Suprapubic skin (tissue), 4 donors: ENCODE measurements around the gene EIF4A3. TPM values are rescaled to one million over a fixed set of nuclear protein-coding genes. Genes with fewer than 3 reads are reported as not detected.

Source experiments
- DNase-seq, 2 donors: peaks; one replicate each; pipeline ENCODE4 v3.0.0-alpha.2; 2019; ENCODE audit warnings: low spot score in 2 of 2
- H3K27ac ChIP-seq: fragments of 200-600 bp; sonication (generic); one replicate; pipeline ENCODE4 v1.5.1; 2019
- H3K27me3 ChIP-seq: fragments of 200-600 bp; sonication (generic); one replicate; pipeline ENCODE4 v1.5.1; 2019
- H3K36me3 ChIP-seq: fragments of 200-600 bp; sonication (generic); one replicate; pipeline ENCODE4 v1.5.1; 2019
- H3K4me1 ChIP-seq: fragments of 200-600 bp; sonication (generic); one replicate; pipeline ENCODE4 v1.5.1; 2019
- H3K4me3 ChIP-seq: fragments of 200-600 bp; sonication (generic); one replicate; pipeline ENCODE4 v1.5.1; 2019; ENCODE audit warnings: mild to moderate bottlenecking
- H3K9me3 ChIP-seq: fragments of 200-600 bp; sonication (generic); one replicate; pipeline ENCODE4 v1.5.1; 2019
- EP300 ChIP-seq: sonication (generic); formaldehyde crosslinking; IDR thresholded peaks from one replicate; pipeline ENCODE4 v1.6.1; 2017; ENCODE audit warnings: antibody characterized with exemption
- POLR2A ChIP-seq, 2 donors: fragments of 450-650 bp; IDR thresholded peaks; one replicate each; pipeline ENCODE4 v1.6.1; 2017; ENCODE audit warnings: antibody characterized with exemption in 2 of 2, mild to moderate bottlenecking in 2 of 2, moderate library complexity in 2 of 2
- POLR2AphosphoS5 ChIP-seq, 3 donors: sonication (generic); formaldehyde crosslinking; IDR thresholded peaks; one replicate each; pipeline ENCODE4 v1.6.1; 2017; ENCODE audit warnings: antibody characterized with exemption in 3 of 3
- WGBS: methylation state at CpG from one replicate; pipeline ENCODE4 v1.1.5; 2018; 5-methylcytosine and 5-hydroxymethylcytosine counted together
- total RNA-seq, 4 donors: library from RNA; depleted of rRNA; stranded (reverse); fragments of >200 nt; gene quantifications; one replicate each; pipeline ENCODE4 v1.1.0, GENCODE V29; 2016
- TF ChIP-seq, protein P1 (sequence below), 2 donors: fragments of 200-600 bp in 1 of 2; fragments of 450-650 bp in 1 of 2; sonication (generic) in 1 of 2; IDR thresholded peaks; one replicate each; pipeline ENCODE4 v1.5.1; 2016 to 2019; ENCODE audit warnings: antibody characterized with exemption in 2 of 2, mild to moderate bottlenecking in 1 of 2, moderate library complexity in 1 of 2

The EIF4A3 gene
- total RNA-seq, 4 donors from 2014 or later, result 59.8 to 69.2 (median 65.7) TPM

DNA sequence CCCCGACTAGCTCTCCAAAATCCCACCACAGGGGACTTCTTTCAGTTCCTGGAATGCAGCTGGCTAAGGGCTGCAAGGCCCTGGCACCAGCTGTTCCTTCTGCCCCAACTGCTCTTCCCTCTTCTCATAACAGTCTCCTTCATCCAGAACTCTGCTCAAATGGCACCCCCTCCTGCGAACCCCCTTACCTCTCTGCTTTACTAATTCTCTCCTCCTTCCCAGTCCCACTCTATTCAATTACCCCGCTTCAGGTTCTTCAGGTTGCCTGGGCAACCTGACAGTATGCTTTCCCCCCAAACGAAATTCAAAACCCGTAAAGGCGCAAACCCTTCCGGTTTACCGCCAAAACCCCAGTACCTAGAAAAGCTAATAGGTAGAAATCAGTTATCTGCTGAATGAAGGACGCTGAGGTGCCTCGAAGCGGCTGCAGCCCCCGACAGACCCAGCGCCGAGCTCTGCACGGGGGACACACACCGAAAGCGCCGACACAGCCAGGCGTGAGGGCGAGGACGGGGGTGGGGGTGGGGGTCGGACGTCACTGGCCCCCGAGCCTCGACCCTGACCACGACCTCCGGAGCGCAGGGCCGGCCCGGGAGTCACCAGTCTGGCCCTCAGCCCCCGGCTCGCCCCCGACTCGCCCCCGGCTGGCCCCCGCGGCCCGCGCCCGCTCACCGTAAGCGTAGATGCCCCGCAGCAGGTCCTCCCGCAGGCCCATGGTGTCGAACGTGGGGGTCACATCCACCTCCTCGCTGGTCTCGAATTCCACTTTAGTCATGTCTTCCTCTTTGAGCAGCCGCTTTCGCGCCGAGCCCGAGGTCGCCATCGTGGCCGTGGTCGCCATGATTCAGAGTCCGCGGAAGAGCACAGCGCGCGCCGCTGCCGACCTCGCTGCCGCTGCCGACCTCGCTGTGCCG, 550 bp downstream of the EIF4A3 start:
- 0% methylated on average over 17 of the region's 69 CpGs for WGBS
- H3K27me3 ChIP-seq, result no peaks in the 10 kb centered on the region
- no peak for TF ChIP-seq POLR2A (IDR thresholded peaks at IDR 0.05)
- TF ChIP-seq POLR2AphosphoS5 (IDR thresholded peaks at IDR 0.05), result no peak
- TF ChIP-seq EP300, result no peak
- TF ChIP-seq, protein P1, sequence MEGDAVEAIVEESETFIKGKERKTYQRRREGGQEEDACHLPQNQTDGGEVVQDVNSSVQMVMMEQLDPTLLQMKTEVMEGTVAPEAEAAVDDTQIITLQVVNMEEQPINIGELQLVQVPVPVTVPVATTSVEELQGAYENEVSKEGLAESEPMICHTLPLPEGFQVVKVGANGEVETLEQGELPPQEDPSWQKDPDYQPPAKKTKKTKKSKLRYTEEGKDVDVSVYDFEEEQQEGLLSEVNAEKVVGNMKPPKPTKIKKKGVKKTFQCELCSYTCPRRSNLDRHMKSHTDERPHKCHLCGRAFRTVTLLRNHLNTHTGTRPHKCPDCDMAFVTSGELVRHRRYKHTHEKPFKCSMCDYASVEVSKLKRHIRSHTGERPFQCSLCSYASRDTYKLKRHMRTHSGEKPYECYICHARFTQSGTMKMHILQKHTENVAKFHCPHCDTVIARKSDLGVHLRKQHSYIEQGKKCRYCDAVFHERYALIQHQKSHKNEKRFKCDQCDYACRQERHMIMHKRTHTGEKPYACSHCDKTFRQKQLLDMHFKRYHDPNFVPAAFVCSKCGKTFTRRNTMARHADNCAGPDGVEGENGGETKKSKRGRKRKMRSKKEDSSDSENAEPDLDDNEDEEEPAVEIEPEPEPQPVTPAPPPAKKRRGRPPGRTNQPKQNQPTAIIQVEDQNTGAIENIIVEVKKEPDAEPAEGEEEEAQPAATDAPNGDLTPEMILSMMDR (IDR thresholded peaks at IDR 0.05), result no peak
- peaks cover 32% of the 10 kb centered on the region for H3K4me1 ChIP-seq
- no peaks in the 10 kb centered on the region for H3K9me3 ChIP-seq
- peak; percentile 74 to 84 for DNase-seq
- peaks cover 27% of the 10 kb centered on the region for H3K36me3 ChIP-seq
- H3K4me3 ChIP-seq, result peak overlapping the region; percentile 89
- peak overlapping the region; percentile 84 for H3K27ac ChIP-seq

DNA sequence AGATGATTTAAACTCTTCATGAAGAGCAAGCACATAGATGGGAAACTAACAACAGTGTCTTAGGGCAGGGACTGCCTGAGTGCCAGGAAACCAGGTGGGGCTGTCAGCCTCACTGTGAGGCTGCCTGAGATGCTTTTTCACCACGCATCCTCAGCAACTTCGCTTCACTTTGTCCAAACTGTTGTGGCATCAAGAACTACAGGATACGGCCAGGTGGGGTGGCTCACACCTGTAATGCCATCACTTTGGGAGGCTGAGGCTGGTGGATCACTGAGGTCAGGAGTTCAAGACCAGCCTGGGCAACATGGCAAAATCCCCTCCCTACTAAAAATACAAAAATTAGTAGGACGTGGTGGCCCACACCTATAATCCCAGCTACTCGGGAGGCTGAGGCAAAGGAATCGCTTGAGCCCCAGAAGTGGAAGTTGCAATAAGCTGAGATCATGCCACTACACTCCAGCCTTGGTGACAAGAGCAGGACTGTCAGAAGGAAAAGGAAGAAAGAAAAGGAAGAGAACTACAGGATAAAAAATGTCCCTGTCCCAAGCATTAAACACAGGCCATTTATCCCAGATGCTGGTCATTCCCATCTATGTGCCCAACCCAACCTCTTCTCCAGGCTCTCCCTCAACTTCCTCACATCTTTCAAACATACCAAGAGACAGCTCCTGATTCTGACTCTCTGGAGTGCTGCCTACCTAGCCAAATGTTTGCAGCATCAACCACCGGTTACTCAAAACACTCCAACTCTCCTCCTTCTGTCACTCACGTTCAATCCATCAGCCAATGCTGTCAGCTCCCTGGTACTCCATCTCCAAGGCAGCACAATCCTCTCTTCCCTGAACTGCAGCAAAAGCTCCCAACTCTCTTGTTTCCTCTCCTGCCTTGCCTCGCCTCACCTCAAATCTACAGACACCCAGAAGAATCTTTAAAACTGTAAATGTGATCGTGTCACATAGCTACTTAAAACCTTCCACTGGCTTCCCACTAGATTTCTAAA, 1.6 kb downstream of the EIF4A3 start:
- H3K27ac ChIP-seq, result no peak overlapping the region
- H3K27me3 ChIP-seq, result no peaks in the 10 kb centered on the region
- H3K36me3 ChIP-seq, result peaks cover 35% of the 10 kb centered on the region
- H3K4me1 ChIP-seq, result peaks cover 32% of the 10 kb centered on the region
- no peaks in the 10 kb centered on the region for H3K9me3 ChIP-seq
- no peak for DNase-seq
- TF ChIP-seq EP300 (no peak), POLR2A (IDR thresholded peaks at IDR 0.05) (no peak), POLR2AphosphoS5 (IDR thresholded peaks at IDR 0.05) (no peak)
- TF ChIP-seq, protein P1 (IDR thresholded peaks at IDR 0.05), result no peak
- 46% methylated on average over 10 of the region's 10 CpGs for WGBS
- H3K4me3 ChIP-seq, result peak overlapping the region; percentile 89

DNA sequence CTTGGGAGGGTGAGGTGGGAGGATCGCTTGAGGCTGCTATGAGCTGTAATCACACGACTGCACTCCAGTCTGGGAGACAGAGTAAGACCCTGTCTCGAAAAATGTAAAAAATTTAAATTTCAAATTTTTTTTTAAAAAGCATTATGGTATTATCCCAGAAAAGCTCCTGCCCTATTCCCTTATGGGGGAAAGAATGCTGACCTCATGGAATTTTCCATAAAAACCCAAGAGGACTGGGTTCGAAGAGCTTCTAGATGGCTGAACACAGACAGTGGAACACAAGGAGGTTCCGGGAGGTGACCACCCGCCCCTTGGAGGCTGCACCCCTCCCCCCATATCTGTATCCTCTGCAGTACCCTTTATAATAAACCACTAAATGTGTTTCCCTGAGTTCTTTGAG, 4.0 kb downstream of the EIF4A3 start:
- Histone ChIP-seq H3K36me3 (peaks cover 59% of the 10 kb centered on the region), H3K27me3 (no peaks in the 10 kb centered on the region), H3K4me1 (peaks cover 20% of the 10 kb centered on the region), H3K9me3 (no peaks in the 10 kb centered on the region), H3K4me3 (no peak overlapping the region), H3K27ac (no peak overlapping the region)
- TF ChIP-seq POLR2AphosphoS5 (IDR thresholded peaks at IDR 0.05) (no peak), EP300 (no peak)
- TF ChIP-seq, protein P1 (IDR thresholded peaks at IDR 0.05), result no peak
- 80% methylated on average over 6 of the region's 6 CpGs for WGBS
- no peak for DNase-seq

DNA sequence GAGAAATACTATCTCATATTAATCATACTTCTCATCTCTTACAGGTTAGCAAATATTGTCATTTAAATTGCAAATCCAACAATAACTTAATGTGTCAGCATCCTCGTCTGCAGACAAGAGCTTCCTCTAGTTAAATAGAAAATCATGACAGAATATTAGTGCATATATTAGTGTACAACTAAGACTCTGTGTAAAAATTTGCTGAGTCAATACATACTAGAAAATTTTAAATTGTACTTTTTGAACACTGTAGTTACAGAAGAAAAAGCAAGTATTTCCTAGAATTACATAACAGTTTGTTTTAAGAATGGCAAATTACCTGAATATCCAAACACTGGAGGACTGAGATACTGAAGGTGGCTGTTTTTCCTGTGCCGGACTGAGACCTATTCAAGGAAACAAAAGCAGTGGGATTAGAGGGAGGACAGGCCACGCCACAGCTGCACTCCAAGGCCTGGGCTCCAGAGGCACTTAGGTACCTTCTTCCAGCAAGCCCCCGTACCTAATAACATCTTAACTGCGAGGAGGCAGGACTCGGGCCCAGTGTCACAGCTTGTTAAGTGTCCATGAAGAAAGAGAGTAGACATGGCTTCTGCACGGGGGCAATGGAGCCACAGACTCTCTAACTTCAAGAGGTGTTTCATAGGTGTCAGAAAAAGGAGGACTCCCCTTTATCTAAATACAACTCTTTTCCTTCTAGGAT, 5.3 kb downstream of the EIF4A3 start:
- Histone ChIP-seq H3K27me3 (no peaks in the 10 kb centered on the region), H3K4me1 (peaks cover 18% of the 10 kb centered on the region), H3K27ac (no peak overlapping the region), H3K9me3 (no peaks in the 10 kb centered on the region), H3K36me3 (peaks cover 72% of the 10 kb centered on the region), H3K4me3 (no peak overlapping the region)
- 92% methylated on average over 7 of the region's 7 CpGs for WGBS
- TF ChIP-seq, protein P1 (IDR thresholded peaks at IDR 0.05), result no peak
- TF ChIP-seq EP300, result no peak
- no peak for TF ChIP-seq POLR2A (IDR thresholded peaks at IDR 0.05)
- no peak for TF ChIP-seq POLR2AphosphoS5 (IDR thresholded peaks at IDR 0.05)
- DNase-seq, result no peak
